ENCODE results near the gene VPS4B. TPM values are rescaled to one million over a fixed set of nuclear protein-coding genes. Genes with fewer than 3 reads are reported as not detected.

The VPS4B gene
- total and polyA plus RNA-seq, 10 of the 15 experiments (the other 5 are each of a cell fraction or from before 2014, with no cell fraction given), result 21.4 to 37.6 (median 29.8) TPM

- no peak overlapping the region for H3K4me2 ChIP-seq (ENCODE audit: control insufficient read depth, insufficient read depth)
- in situ Hi-C loops (cut with MboI) (no loop called here), intact Hi-C loops (cut with micrococcal nuclease; ENCODE audit: unreplicated experiment) (no loop called here)
- no peaks in the 10 kb centered on the region for H3K36me3 ChIP-seq (ENCODE audit: control insufficient read depth in 2 of 2, insufficient read depth in 2 of 2, low read length in 1 of 2)
- H3K9ac ChIP-seq (ENCODE audit: control insufficient read depth, insufficient read depth, low read length), result no peak overlapping the region
- ChIA-PET POLR2A (no interaction called here), SMC1A (ENCODE audit: uncharacterized antibody, unreplicated experiment) (interaction anchor here (1.0 kb wide), 1 partner anchor 74 kb away, joined by 3 read pairs; no protein-coding TSS in a partner anchor), CTCF (interaction anchor here (1.3 to 2.4 kb wide), 3 partner anchors 8 to 430 kb away, joined by 5 to 9 read pairs (median 6); no protein-coding TSS in a partner anchor), RAD21 (ENCODE audit: unreplicated experiment) (no interaction called here)
- 93% methylated on average over 3 of the region's 3 CpGs for WGBS (ENCODE audit: insufficient coverage, insufficient replicate concordance, low lambda C conversion rate, missing lambda C conversion rate)
- no peaks in the 10 kb centered on the region for H3K79me2 ChIP-seq (ENCODE audit: control insufficient read depth, insufficient read depth, low read length)
- no peaks in the 10 kb centered on the region for H4K20me1 ChIP-seq (ENCODE audit: control insufficient read depth, insufficient read depth)
- BruUV-seq (replicated peaks), result no TSS peak
- no peak overlapping the region for H2AFZ ChIP-seq (ENCODE audit: control insufficient read depth, low read depth, low read length)
- ATAC-seq (peak; percentile 66), FAIRE-seq (no peak), DNase-seq (ENCODE audit: low read depth, low spot score) (no peak)
- no peak overlapping the region for H3K4me3 ChIP-seq
- TF ChIP-seq E4F1 (IDR thresholded peaks at IDR 0.05; ENCODE audit: borderline replicate concordance, partially characterized antibody), result no peak
- TF ChIP-seq USF1 (IDR thresholded peaks at IDR 0.05; ENCODE audit: borderline replicate concordance, extremely low read length, insufficient read depth, low read depth, low read length), result peak; percentile 39
- no peaks in the 10 kb centered on the region for H3K4me1 ChIP-seq (ENCODE audit: control insufficient read depth, insufficient read depth, low read length)
- H3K27me3 ChIP-seq (replicated peaks in 1 of 2; ENCODE audit: control insufficient read depth in 2 of 2, insufficient read depth in 2 of 2, low read length in 1 of 2), result no peaks in the 10 kb centered on the region
- no peak overlapping the region for H3K27ac ChIP-seq (ENCODE audit: control insufficient read depth, insufficient read depth)
- H3K9me3 ChIP-seq (replicated peaks; ENCODE audit: control insufficient read depth, insufficient read depth, low read length), result no peaks in the 10 kb centered on the region
Measured at GRCh38 chr18:63446266-63446665, 24.0 kb upstream of the VPS4B start.

GRCh38 chr18:63445037-63445436 lies 22.8 kb upstream of the VPS4B start:
- DNase-seq (ENCODE audit: low read depth, low spot score), result no peak
- Histone ChIP-seq H3K9ac (ENCODE audit: control insufficient read depth, insufficient read depth, low read length) (no peak overlapping the region), H3K36me3 (ENCODE audit: control insufficient read depth in 2 of 2, insufficient read depth in 2 of 2, low read length in 1 of 2) (no peaks in the 10 kb centered on the region), H4K20me1 (ENCODE audit: control insufficient read depth, insufficient read depth) (no peaks in the 10 kb centered on the region), H3K4me3 (no peak overlapping the region), H2AFZ (ENCODE audit: control insufficient read depth, low read depth, low read length) (no peak overlapping the region), H3K27ac (ENCODE audit: control insufficient read depth, insufficient read depth) (no peak overlapping the region), H3K4me1 (ENCODE audit: control insufficient read depth, insufficient read depth, low read length) (no peaks in the 10 kb centered on the region), H3K27me3 (replicated peaks in 1 of 2; ENCODE audit: control insufficient read depth in 2 of 2, insufficient read depth in 2 of 2, low read length in 1 of 2) (no peaks in the 10 kb centered on the region), H3K9me3 (replicated peaks; ENCODE audit: control insufficient read depth, insufficient read depth, low read length) (no peaks in the 10 kb centered on the region), H3K79me2 (ENCODE audit: control insufficient read depth, insufficient read depth, low read length) (no peaks in the 10 kb centered on the region), H3K4me2 (ENCODE audit: control insufficient read depth, insufficient read depth) (no peak overlapping the region)
- ATAC-seq, result no peak
- no peak for FAIRE-seq
- no peak for TF ChIP-seq TCF3 (IDR thresholded peaks at IDR 0.05; ENCODE audit: borderline replicate concordance, insufficient read depth, low read depth, low read length)
- ChIA-PET RAD21 (ENCODE audit: unreplicated experiment) (interaction anchor here (1.5 kb wide), 1 partner anchor 428 kb away, joined by 5 read pairs; no protein-coding TSS in a partner anchor), SMC1A (ENCODE audit: uncharacterized antibody, unreplicated experiment) (interaction anchor here (0.6 to 1.1 kb wide), 3 partner anchors 81 to 1072 kb away, joined by 3 read pairs; no protein-coding TSS in a partner anchor), CTCF (interaction anchor here (2.4 kb wide), 1 partner anchor 8 kb away, joined by 9 read pairs; no protein-coding TSS in a partner anchor), POLR2A (no interaction called here)
- WGBS (ENCODE audit: insufficient coverage, insufficient replicate concordance, low lambda C conversion rate, missing lambda C conversion rate), result 19% methylated on average over 2 of the region's 2 CpGs
- intact Hi-C loops (cut with micrococcal nuclease; ENCODE audit: unreplicated experiment) (no loop called here), in situ Hi-C loops (cut with MboI) (no loop called here)
- no TSS peak for BruUV-seq (replicated peaks)

All from GM12878 (cell line).